Measurements from ENCODE around the gene LARP4.

Gene LARP4

GRCh38 chr12:50527359-50527726 is 126.7 kb downstream of the LARP4 start:
- DNase-seq (ENCODE audit: low spot score) = no peak

DNA sequence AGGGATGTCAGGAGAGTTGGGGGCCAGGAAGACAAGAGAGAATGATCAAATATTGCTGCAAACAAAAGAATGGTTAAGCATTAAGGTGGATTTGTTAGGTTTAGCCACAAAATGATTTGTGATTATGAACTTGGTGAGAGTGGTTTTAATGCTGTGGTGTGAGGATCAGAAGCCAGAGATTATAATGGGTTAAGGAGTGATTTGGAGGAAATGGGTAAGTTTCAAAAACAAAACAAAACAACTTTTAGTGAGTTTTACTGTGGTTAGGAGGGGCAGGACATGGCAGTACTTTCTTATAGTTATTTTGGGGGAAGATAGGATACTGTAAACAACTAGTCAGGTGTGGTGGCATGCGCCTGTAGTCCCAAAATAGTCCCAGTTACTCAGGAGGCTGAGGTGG is 128.1 kb downstream of the LARP4 start:
- no peak for DNase-seq (ENCODE audit: low spot score)

DNA sequence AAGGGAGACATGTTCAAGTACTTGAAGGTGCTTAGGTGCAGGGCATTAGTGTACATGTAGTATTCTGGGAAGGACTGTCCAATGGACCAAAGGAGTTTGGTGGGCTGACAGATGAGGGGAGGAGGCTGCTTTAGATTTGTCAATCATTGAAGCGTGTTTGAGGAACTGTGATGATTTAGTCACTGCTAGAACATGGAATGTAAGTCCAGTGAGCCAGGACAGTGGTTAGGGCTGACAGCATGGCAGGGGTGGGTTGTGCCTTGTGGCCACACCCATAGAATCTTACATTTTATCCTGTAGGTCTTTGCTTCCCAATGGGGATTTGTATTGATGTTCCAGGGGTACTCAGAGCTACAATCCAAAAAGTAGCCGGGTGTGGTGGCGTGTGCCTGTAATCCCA is 128.7 kb downstream of the LARP4 start:
- DNase-seq (ENCODE audit: low spot score) = no peak

Data from AG20443 (cell line).